Activated naive CD8-positive, alpha-beta T cell treated with anti-CD3 and anti-CD28 coated beads, Interleukin-2, amount 10 ng/mL, durations not matched to agents 7 days and 5 days (primary cell): ENCODE measurements around the gene ANKS1A. TPM values are rescaled to one million over a fixed set of nuclear protein-coding genes. Genes with fewer than 3 reads are reported as not detected.
"Not testable (repeated sequence)": the region's sequence is repeated elsewhere in the genome, so short reads cannot be mapped to it uniquely, and the experiment has no call there.

Experiments used
- ATAC-seq: fragments of 150-1000 bp; cut with Tn5 transposase; one replicate; pipeline ENCODE4 v1.10.0; 2021; ENCODE audit warnings: low read depth, moderate library complexity
- POLR2A ChIA-PET: fragments of 350-600 bp; sonication (Branson Sonifier 250); formaldehyde crosslinking; loops from one replicate; lab custom pipeline; 2021; ENCODE audit warnings: antibody characterized with exemption; lab: Charles Lee
- DNase-seq: peaks from one replicate; pipeline ENCODE4 v3.0.0; 2021
- H3K27ac Mint-ChIP-seq: one replicate; pipeline ENCODE4 v1.8.0; 2022; ENCODE audit warnings: mild to moderate bottlenecking, mixed read lengths
- H3K27me3 Mint-ChIP-seq: one replicate; pipeline ENCODE4 v1.8.0; 2022; ENCODE audit warnings: mild to moderate bottlenecking, moderate library complexity, mixed read lengths
- H3K36me3 Mint-ChIP-seq: one replicate; pipeline ENCODE4 v1.8.0; 2021; ENCODE audit warnings: mild to moderate bottlenecking, mixed read lengths
- H3K4me1 Mint-ChIP-seq: one replicate; pipeline ENCODE4 v1.8.0; 2021; ENCODE audit warnings: mixed read lengths
- H3K4me3 Mint-ChIP-seq: one replicate; pipeline ENCODE4 v1.8.0; 2022; ENCODE audit warnings: mild to moderate bottlenecking, moderate library complexity, mixed read lengths
- H3K9me3 Mint-ChIP-seq: one replicate; pipeline ENCODE4 v1.8.0; 2021; ENCODE audit warnings: mixed read lengths
- total RNA-seq, 2 experiments: library from RNA; stranded (reverse); gene quantifications; one replicate each; pipeline ENCODE4 v1.2.3, GENCODE V29; 2021

The ANKS1A gene
- total RNA-seq, 2 experiments from 2014 or later, result 8.1 to 9.3 TPM

DNA sequence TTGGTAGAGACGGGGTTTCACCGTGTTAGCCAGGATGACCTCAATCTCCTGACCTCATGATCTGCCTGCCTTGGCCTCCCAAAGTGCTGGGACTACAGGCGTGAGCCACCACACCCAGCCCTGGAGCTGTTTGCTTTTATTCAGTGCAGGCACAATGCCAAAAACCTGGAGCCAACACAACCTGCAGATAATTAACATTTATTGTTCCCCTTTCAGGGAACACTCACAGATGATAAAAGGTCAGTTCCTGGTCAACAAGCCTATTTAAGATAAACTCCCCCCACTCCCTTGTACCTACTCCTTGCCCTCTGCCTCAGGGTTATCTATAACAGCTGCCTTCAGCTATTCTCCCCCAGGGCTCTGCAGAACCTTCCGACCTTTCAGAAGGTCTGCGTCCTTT, 218.7 kb downstream of the ANKS1A start:
- DNase-seq, H3K36me3 Mint-ChIP-seq, POLR2A ChIA-PET, H3K27ac Mint-ChIP-seq, H3K9me3 Mint-ChIP-seq, H3K4me3 Mint-ChIP-seq, H3K4me1 Mint-ChIP-seq, ATAC-seq: not testable (repeated sequence)
- H3K27me3 Mint-ChIP-seq, result peaks cover 13% of the 10 kb centered on the region

DNA sequence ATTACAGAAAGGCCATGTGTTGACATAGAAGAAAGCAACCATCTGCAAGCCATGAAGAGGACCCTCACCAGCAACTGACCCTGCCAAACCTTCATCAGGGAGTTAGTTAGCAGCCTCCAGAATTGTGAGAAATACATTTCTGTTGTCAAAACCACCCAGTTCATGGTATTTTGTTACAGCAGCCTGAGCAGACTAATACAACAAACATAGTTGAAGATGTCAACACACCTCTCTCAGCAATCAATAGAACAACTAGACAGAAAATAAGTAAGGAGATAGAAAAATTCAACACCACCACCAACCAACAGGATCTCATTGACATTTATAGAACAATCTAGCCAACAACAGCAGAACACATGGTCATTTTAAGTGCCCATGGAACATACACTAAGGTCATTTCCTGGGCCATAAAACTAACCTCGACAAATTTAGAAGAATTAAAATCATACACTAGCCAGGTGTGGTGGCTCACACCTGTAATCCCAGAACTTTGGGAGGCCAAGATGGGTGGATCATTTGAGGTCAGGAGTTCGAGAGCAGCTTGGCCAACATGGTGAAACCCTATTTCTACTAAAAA, 219.3 kb downstream of the ANKS1A start:
- Mint-ChIP-seq H3K36me3 (no peaks in the 10 kb centered on the region), H3K27me3 (peaks cover 9% of the 10 kb centered on the region), H3K27ac (no peak overlapping the region), H3K4me1 (no peaks in the 10 kb centered on the region), H3K4me3 (no peak overlapping the region), H3K9me3 (peaks cover 4% of the 10 kb centered on the region)
- POLR2A ChIA-PET, result no interaction called here
- DNase-seq, result no peak
- no peak for ATAC-seq

DNA sequence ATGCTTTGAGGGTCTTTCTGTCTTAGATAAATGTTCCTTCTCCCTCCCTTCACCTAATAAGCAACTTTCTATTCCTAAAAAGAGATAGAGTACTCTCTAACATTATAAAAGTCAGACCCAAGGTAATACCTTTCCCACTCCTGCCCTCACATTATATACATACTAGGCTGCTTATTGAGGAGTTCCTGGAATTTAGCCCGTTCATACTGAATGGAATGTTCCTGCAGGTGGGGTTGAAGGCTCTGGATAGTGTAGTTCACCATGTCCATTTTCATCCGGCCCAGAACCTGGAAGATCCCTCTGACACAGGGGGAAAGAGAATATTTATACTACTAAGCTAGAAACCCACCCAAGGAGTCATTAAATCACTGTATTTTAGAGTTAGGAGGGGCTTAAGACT, 231.7 kb downstream of the ANKS1A start:
- POLR2A ChIA-PET, result no interaction called here
- peaks cover 10% of the 10 kb centered on the region for H3K27me3 Mint-ChIP-seq
- no peaks in the 10 kb centered on the region for H3K36me3 Mint-ChIP-seq

GRCh38 chr6:35124356-35124755, 235.3 kb downstream of the ANKS1A start:
- Mint-ChIP-seq H3K27ac (no peak overlapping the region), H3K4me3 (no peak overlapping the region), H3K9me3 (peaks cover 2% of the 10 kb centered on the region), H3K36me3 (no peaks in the 10 kb centered on the region), H3K4me1 (no peaks in the 10 kb centered on the region), H3K27me3 (peaks cover 20% of the 10 kb centered on the region)
- ATAC-seq, result no peak
- no peak for DNase-seq
- POLR2A ChIA-PET, result no interaction called here

More for the DNA sequence above, 231.7 kb downstream of the ANKS1A start:
- Mint-ChIP-seq H3K4me3 (no peak overlapping the region), H3K9me3 (peaks cover 2% of the 10 kb centered on the region), H3K27ac (no peak overlapping the region), H3K4me1 (no peaks in the 10 kb centered on the region)
- ATAC-seq (no peak), DNase-seq (no peak)

DNA sequence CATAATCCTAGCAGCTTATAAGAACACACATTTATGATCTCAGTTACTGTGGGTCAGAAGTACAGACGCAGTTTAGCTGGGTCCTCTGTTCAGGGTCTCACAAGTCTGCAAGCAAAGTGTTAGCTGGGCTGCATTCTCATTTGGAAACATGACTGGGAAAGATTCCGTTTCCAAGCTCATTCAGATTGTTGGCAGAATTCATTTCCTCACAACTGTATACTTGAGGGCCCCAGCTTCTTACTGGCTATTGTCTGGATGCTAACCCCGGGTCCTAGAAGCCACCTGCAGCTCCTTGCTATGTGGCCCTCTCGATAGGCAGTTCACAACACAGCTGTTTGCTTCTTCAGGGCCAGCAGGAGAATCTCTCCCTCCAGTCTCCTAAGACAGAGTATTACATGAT, 239.0 kb downstream of the ANKS1A start:
- POLR2A ChIA-PET, result no interaction called here
- no peaks in the 10 kb centered on the region for H3K9me3 Mint-ChIP-seq

DNA sequence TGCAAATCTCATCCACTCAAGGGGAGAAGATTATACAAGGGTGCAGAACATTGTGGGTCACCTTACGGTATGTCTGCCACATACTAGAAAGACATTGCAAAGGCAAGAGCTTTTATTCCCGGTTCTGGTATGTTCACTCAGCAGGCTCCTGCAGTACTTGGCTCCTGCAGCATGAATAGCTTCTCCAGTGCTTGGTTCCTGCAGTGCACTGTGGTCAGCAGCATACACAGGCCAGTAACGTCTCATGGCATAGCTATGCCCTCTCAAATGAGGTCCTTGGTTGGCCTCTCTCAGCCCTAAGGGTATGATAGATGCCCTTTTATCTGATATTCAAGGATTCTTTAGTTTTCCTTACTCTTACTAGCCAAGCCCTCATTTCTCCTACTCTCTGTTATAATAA, 239.4 kb downstream of the ANKS1A start:
- H3K36me3 Mint-ChIP-seq, result no peaks in the 10 kb centered on the region

More for the DNA sequence above, 239.0 kb downstream of the ANKS1A start:
- Mint-ChIP-seq H3K27ac (no peak overlapping the region), H3K36me3 (no peaks in the 10 kb centered on the region), H3K4me1 (no peaks in the 10 kb centered on the region), H3K27me3 (peaks cover 27% of the 10 kb centered on the region), H3K4me3 (no peak overlapping the region)
- ATAC-seq, result no peak
- no peak for DNase-seq

GRCh38 chr6:35136185-35136584, 247.1 kb downstream of the ANKS1A start:
- Mint-ChIP-seq H3K27me3 (peaks cover 20% of the 10 kb centered on the region), H3K4me3 (no peak overlapping the region), H3K9me3 (no peaks in the 10 kb centered on the region), H3K36me3 (no peaks in the 10 kb centered on the region), H3K4me1 (peaks cover 9% of the 10 kb centered on the region), H3K27ac (no peak overlapping the region)
- POLR2A ChIA-PET, result no interaction called here
- no peak for DNase-seq
- no peak for ATAC-seq

More for the DNA sequence above, 239.4 kb downstream of the ANKS1A start:
- H3K27ac Mint-ChIP-seq, result no peak overlapping the region
- DNase-seq (no peak), ATAC-seq (no peak)
- no peaks in the 10 kb centered on the region for H3K9me3 Mint-ChIP-seq
- no peaks in the 10 kb centered on the region for H3K4me1 Mint-ChIP-seq
- peaks cover 27% of the 10 kb centered on the region for H3K27me3 Mint-ChIP-seq
- POLR2A ChIA-PET, result no interaction called here
- no peak overlapping the region for H3K4me3 Mint-ChIP-seq

DNA sequence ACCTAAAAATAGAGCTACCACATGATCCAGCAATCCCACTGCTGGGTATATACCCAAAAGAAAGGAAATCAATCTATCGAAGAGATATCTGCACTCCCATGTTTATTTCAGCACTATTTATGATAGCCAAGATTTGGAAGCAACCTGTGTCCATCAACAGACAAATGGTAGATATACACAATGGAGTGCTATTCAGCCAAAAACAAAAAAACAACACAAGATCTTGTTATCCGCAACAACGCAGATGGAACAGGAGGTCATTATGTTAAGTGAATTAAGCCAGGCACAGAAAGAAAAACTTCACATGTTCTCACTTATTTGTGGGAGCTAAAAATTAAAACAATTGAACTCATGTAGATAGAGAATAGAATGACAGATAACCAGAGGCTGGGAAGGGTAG, 249.1 kb downstream of the ANKS1A start:
- H3K27ac Mint-ChIP-seq, H3K9me3 Mint-ChIP-seq, POLR2A ChIA-PET, H3K4me3 Mint-ChIP-seq, ATAC-seq, DNase-seq, H3K36me3 Mint-ChIP-seq: not testable (repeated sequence)
- H3K4me1 Mint-ChIP-seq, result peaks cover 17% of the 10 kb centered on the region
- peaks cover 23% of the 10 kb centered on the region for H3K27me3 Mint-ChIP-seq

DNA sequence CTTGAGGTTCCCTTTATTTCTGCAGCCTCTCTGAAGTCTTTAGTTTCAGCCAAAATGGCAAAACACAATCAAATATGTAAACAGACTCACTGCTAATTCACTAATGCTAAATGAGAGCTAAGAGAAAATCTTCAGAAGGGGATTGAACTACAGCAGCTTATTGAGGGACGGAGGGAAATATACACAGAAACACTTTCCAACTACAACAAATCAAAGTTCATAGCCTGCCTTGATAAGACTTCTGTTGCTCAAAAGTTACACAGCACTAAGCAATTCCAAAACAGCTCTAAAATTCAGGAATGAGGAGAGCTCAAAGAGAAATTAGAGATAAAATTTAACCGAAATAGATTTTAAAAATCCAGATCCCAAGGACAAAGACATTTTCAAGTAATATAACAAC, 250.4 kb downstream of the ANKS1A start:
- Mint-ChIP-seq H3K4me3 (no peak overlapping the region), H3K9me3 (no peaks in the 10 kb centered on the region)
- POLR2A ChIA-PET, result no interaction called here

GRCh38 chr6:35139924-35140638, 251.0 kb downstream of the ANKS1A start:
- Mint-ChIP-seq H3K36me3 (no peaks in the 10 kb centered on the region), H3K27me3 (peaks cover 26% of the 10 kb centered on the region), H3K27ac (no peak overlapping the region), H3K9me3 (no peaks in the 10 kb centered on the region), H3K4me1 (peaks cover 18% of the 10 kb centered on the region), H3K4me3 (peak overlapping the region; percentile 41)
- peak; percentile 50 for DNase-seq
- peak; percentile 30 for ATAC-seq
- POLR2A ChIA-PET, result interaction anchor here (0.5 kb wide), 1 partner anchor 698 kb away, joined by 3 read pairs; no protein-coding TSS in a partner anchor

More for the DNA sequence above, 250.4 kb downstream of the ANKS1A start:
- DNase-seq, result no peak
- H3K27ac Mint-ChIP-seq, result no peak overlapping the region
- ATAC-seq, result no peak
- peaks cover 18% of the 10 kb centered on the region for H3K4me1 Mint-ChIP-seq
- H3K36me3 Mint-ChIP-seq, result no peaks in the 10 kb centered on the region
- H3K27me3 Mint-ChIP-seq, result peaks cover 26% of the 10 kb centered on the region

- POLR2A ChIA-PET, result interaction anchor here (0.5 kb wide), 1 partner anchor 698 kb away, joined by 3 read pairs; no protein-coding TSS in a partner anchor
- H3K9me3 Mint-ChIP-seq, result no peaks in the 10 kb centered on the region
- H3K27ac Mint-ChIP-seq, result no peak overlapping the region
- DNase-seq (no peak), ATAC-seq (no peak)
- H3K27me3 Mint-ChIP-seq, result peaks cover 28% of the 10 kb centered on the region
- H3K4me3 Mint-ChIP-seq, result peak overlapping the region; percentile 41
- peaks cover 18% of the 10 kb centered on the region for H3K4me1 Mint-ChIP-seq
- no peaks in the 10 kb centered on the region for H3K36me3 Mint-ChIP-seq
These were observed 251.6 kb downstream of the ANKS1A start for GRCh38 chr6:35140639-35141006.
